Peyer's patch (tissue), 4 donors: ENCODE results near the gene YKT6.

ENCODE experiments used
- CTCF ChIP-seq, 6 experiments: fragments of 450-650 bp in 4 of 6; fragments of 200-600 bp in 2 of 6; sonication (generic) in 1 of 6; IDR thresholded peaks; one replicate each; pipeline ENCODE4 v1.5.1; 2017 to 2019; ENCODE audit warnings: antibody characterized with exemption in 6 of 6, mild to moderate bottlenecking in 3 of 6, moderate library complexity in 1 of 6
- POLR2A ChIP-seq, 2 donors: fragments of 450-650 bp; IDR thresholded peaks; one replicate each; pipeline ENCODE4 v1.5.1; 2017; ENCODE audit warnings: antibody characterized with exemption in 2 of 2, mild to moderate bottlenecking in 2 of 2, moderate library complexity in 2 of 2

- TF ChIP-seq CTCF (IDR thresholded peaks at IDR 0.05) (no peak), POLR2A (IDR thresholded peaks at IDR 0.05) (no peak)
Observed at GRCh38 chr7:44211126-44211675, 10.4 kb downstream of the YKT6 start.
